Measurements from ENCODE around the gene APOL3.

The APOL3 gene

GRCh38 chr22:36183446-36183845, 22.9 kb upstream of the APOL3 start:
- no peak for TF ChIP-seq CTCF (IDR thresholded peaks at IDR 0.05; ENCODE audit: control extremely low read depth, extremely low read depth, low read depth, missing control alignments)
- CTCF ChIA-PET: interaction anchor here (1.6 to 8.4 kb wide), 3 partner anchors 12 to 41 kb away, joined by 5 to 88 read pairs (median 88); partner anchors contain the start of gene APOL3
- POLR2A ChIA-PET: no interaction called here
- DNase-seq (ENCODE audit: extremely low spot score): no peak

DNA sequence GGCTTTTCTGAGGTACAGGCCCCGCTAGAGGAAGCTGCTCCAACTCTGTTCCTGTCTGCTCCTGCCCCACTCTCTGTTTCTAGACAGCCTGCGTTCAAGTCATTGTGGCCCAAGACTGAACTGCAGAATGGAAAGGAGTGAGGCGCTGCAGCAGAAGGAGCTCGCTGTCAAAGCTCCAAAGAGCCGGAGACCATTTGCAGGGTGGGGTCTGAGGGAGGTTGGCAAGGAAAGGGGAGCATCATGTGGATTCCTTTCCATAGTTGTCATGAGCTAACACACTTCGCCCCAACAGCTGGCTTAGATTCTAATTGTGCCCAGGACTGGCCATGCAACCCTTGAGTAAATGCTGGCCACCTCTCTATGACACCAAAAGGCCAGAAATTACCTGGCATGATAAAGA, 22.3 kb upstream of the APOL3 start:
- ChIA-PET CTCF (interaction anchor here (1.6 to 8.4 kb wide), 3 partner anchors 13 to 40 kb away, joined by 5 to 88 read pairs (median 88); partner anchors contain the start of gene APOL3), POLR2A (no interaction called here)
- DNase-seq (ENCODE audit: extremely low spot score): no peak
- no peak for TF ChIP-seq CTCF (IDR thresholded peaks at IDR 0.05; ENCODE audit: control extremely low read depth, extremely low read depth, low read depth, missing control alignments)

- ChIA-PET POLR2A (no interaction called here), CTCF (interaction anchor here (1.0 to 8.4 kb wide), 9 partner anchors 9 to 646 kb away, joined by 3 to 88 read pairs (median 8); partner anchors contain the start of genes APOL2 and APOL3)
- TF ChIP-seq CTCF (IDR thresholded peaks at IDR 0.05; ENCODE audit: control extremely low read depth, extremely low read depth, low read depth, missing control alignments): no peak
- no peak for DNase-seq (ENCODE audit: extremely low spot score)
Observed at GRCh38 chr22:36182056-36182455, 21.5 kb upstream of the APOL3 start.

GRCh38 chr22:36180928-36181327, 20.4 kb upstream of the APOL3 start:
- DNase-seq (ENCODE audit: extremely low spot score): no peak
- TF ChIP-seq CTCF (IDR thresholded peaks at IDR 0.05; ENCODE audit: control extremely low read depth, extremely low read depth, low read depth, missing control alignments): no peak
- ChIA-PET POLR2A (no interaction called here), CTCF (interaction anchor here (1.0 to 8.4 kb wide), 17 partner anchors 8 to 644 kb away, joined by 3 to 88 read pairs (median 7); partner anchors contain the start of genes APOL2 and APOL3)

GRCh38 chr22:36180038-36180880, 19.7 kb upstream of the APOL3 start:
- DNase-seq (ENCODE audit: extremely low spot score): peak; percentile 87
- POLR2A ChIA-PET: no interaction called here
- TF ChIP-seq CTCF (IDR thresholded peaks at IDR 0.05; ENCODE audit: control extremely low read depth, extremely low read depth, low read depth, missing control alignments): peak; percentile 85
- CTCF ChIA-PET: interaction anchor here (0.6 to 8.4 kb wide), 20 partner anchors 9 to 114 kb away, joined by 3 to 88 read pairs (median 5); partner anchors contain the start of genes APOL2 and APOL3

GRCh38 chr22:36177160-36177559, 16.6 kb upstream of the APOL3 start:
- CTCF ChIA-PET: interaction anchor here (1.2 to 8.4 kb wide), 3 partner anchors 15 to 101 kb away, joined by 6 to 88 read pairs (median 88); partner anchors contain the start of gene APOL3
- no peak for DNase-seq (ENCODE audit: extremely low spot score)
- POLR2A ChIA-PET: no interaction called here
- TF ChIP-seq CTCF (IDR thresholded peaks at IDR 0.05; ENCODE audit: control extremely low read depth, extremely low read depth, low read depth, missing control alignments): no peak
